ENCODE measurements around the gene HYOU1.

The HYOU1 gene

GRCh38 chr11:119023741-119024140, 33.3 kb downstream of the HYOU1 start:
- H3K4me3 ChIP-seq (ENCODE audit: low read depth, low read length), result no peak overlapping the region
- no peak for TF ChIP-seq CTCF (IDR thresholded peaks at IDR 0.05; ENCODE audit: low read depth, low read length)

- no peak for TF ChIP-seq CTCF (IDR thresholded peaks at IDR 0.05; ENCODE audit: low read depth, low read length)
- H3K4me3 ChIP-seq (ENCODE audit: low read depth, low read length), result no peak overlapping the region
Observed at GRCh38 chr11:119021631-119022030, 35.4 kb downstream of the HYOU1 start.

GRCh38 chr11:119019996-119020395, 37.0 kb downstream of the HYOU1 start:
- peak overlapping the region; percentile 99 for H3K4me3 ChIP-seq (ENCODE audit: low read depth, low read length)
- no peak for TF ChIP-seq CTCF (IDR thresholded peaks at IDR 0.05; ENCODE audit: low read depth, low read length)

- H3K4me3 ChIP-seq (ENCODE audit: low read depth, low read length), result peak within 1 kb of the TSS; percentile 99
Observed at GRCh38 chr11:119018074-119018938, 38.7 kb downstream of the HYOU1 start, which contains the start of the genes RPS25 and TRAPPC4. Gene RPS25 (minus strand): TSS chr11:119018343. CDS start chr11:119018284, 59 bp downstream. Gene TRAPPC4 (plus strand): TSS chr11:119018766. CDS start chr11:119018796, 30 bp downstream.

GRCh38 chr11:119017377-119017776, 39.6 kb downstream of the HYOU1 start:
- H3K4me3 ChIP-seq (ENCODE audit: low read depth, low read length), result peak overlapping the region; percentile 99

More at GRCh38 chr11:119018074-119018938, 38.7 kb downstream of the HYOU1 start, which contains the start of the genes RPS25 and TRAPPC4:
- no peak for TF ChIP-seq CTCF (IDR thresholded peaks at IDR 0.05; ENCODE audit: low read depth, low read length)

- no peak for TF ChIP-seq CTCF (IDR thresholded peaks at IDR 0.05; ENCODE audit: low read depth, low read length)
- peak overlapping the region; percentile 99; the same call in 1 of the 2 replicates for H3K4me3 ChIP-seq (ENCODE audit: low read depth, low read length)
Observed at GRCh38 chr11:119016216-119017009, 40.6 kb downstream of the HYOU1 start.

GRCh38 chr11:119015054-119015611, 41.9 kb downstream of the HYOU1 start:
- no peak for TF ChIP-seq CTCF (IDR thresholded peaks at IDR 0.05; ENCODE audit: low read depth, low read length)
- no peak overlapping the region for H3K4me3 ChIP-seq (ENCODE audit: low read depth, low read length)

All from WI38 (cell line).